GM21360 (cell line): Measurements from ENCODE around the gene CCDC136.
A peak's percentile ranks its signal among the peaks of the same experiment; 100 is the strongest.

Source experiments
- ATAC-seq: cut with Tn5 transposase; IDR thresholded peaks from one replicate; pipeline ENCODE4 v1.9.1; 2021; ENCODE audit warnings: mild to moderate bottlenecking, moderate library complexity; ENCODE audit not compliant: unreplicated experiment

The CCDC136 gene

GRCh38 chr7:128775744-128776474, 15.9 kb upstream of the CCDC136 start, which contains the start of gene OPN1SW:
Gene OPN1SW (minus strand): TSS chr7:128775794. CDS start chr7:128775781, 13 bp downstream.
- no peak for ATAC-seq

DNA sequence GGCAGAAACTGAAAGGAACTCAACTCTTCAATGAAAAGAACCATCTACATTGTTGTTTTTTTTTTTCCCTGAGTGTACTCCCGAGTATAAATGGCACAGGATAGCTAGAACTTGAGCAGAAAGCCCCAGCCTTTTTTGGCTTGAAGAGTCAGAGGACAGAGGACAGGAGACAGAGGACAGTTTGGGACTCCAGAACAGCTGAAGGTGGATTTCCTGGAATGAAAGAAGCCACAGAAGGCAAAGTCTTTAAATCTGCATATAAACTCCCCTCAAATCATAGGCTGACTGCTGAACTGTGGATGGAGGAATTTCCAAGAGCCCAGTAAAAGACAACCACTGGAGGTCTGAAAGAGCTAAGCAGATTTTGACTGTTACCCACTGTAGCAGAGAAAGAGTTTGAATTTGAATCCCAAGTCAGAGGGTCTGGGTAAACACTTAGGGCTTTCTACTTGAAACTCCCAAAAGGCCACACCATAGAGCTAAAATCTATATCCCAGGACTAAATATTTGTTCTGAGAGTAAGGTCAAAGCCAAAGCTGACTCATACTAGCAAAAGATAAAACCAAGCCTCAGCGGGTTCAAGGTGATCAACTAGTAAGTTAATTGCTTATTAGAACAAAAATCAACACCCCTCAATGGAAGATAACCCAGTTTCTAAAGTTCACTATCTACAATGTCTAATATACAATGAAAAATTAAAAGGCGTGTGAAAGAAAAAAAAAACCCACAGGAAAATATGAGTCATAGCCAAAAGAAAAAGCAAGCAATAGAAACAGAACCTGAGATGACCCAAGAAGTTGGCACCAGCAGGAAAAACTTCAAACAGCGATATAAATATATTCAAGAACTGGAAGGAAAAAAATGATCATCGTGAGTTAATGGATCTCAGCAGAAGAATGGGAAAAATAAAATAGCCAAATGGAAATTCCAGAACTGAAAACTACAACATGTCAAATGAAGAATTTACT, 14.3 kb upstream of the CCDC136 start:
- ATAC-seq: no peak

GRCh38 chr7:128778946-128779345, 12.8 kb upstream of the CCDC136 start:
- ATAC-seq: no peak

DNA sequence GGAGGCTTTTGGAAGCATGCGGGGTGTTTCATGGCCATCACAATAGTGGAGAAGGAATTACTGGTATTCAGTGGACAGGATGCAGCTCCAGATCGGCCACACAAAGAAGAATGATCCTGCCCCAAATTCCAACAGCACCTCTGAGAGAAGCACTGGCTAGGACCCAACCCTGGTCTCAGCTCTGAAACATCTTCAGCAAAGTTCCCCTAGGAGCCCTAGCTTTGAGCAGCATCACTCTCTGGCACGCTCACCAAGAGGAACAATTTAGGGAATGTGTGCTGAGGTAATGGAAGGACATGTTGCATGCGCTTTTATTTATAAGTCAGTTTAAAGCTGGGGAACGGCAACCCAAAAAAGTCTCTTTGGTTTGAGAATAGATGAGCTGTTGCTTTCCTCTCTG, 10.6 kb upstream of the CCDC136 start:
- ATAC-seq: no peak

- ATAC-seq: no peak
Observed at GRCh38 chr7:128781851-128782250, 9.9 kb upstream of the CCDC136 start.

DNA sequence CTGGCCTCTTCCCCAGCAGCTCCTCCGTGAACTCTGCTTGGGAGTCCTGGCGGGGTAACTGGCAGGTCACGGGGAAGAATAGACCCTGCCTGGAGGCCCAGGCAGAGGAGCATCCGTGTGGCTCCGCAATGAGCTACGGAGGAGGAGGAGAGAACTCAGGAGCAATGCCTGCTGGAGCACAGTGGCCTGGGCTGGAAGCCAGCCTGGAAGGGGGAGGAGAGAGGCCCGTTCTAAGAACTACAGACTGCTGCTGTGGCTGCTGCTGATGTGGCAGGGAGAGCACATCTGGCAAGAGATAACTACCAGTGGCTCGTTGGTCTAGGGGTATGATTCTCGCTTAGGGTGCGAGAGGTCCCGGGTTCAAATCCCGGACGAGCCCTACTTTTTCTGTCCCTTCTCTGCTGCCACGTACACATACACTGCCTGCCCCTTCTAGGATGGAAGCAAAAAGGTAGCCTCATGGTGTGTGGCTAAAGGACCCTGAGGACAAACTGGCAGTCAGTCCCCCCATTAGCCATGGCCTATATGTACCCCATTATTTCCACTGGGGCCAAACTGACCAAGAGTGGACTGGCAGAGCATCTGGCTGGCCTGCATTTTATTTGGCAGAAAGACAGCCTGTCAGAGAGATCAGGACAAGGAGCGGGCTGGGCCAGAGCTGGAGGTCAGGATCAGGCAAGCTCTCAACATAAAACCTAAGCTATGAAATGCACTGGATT, 8.5 kb upstream of the CCDC136 start:
- no peak for ATAC-seq

- no peak for ATAC-seq
Observed at GRCh38 chr7:128785738-128786137, 6.0 kb upstream of the CCDC136 start.

GRCh38 chr7:128788446-128789412, 3.0 kb upstream of the CCDC136 start:
- ATAC-seq: no peak

DNA sequence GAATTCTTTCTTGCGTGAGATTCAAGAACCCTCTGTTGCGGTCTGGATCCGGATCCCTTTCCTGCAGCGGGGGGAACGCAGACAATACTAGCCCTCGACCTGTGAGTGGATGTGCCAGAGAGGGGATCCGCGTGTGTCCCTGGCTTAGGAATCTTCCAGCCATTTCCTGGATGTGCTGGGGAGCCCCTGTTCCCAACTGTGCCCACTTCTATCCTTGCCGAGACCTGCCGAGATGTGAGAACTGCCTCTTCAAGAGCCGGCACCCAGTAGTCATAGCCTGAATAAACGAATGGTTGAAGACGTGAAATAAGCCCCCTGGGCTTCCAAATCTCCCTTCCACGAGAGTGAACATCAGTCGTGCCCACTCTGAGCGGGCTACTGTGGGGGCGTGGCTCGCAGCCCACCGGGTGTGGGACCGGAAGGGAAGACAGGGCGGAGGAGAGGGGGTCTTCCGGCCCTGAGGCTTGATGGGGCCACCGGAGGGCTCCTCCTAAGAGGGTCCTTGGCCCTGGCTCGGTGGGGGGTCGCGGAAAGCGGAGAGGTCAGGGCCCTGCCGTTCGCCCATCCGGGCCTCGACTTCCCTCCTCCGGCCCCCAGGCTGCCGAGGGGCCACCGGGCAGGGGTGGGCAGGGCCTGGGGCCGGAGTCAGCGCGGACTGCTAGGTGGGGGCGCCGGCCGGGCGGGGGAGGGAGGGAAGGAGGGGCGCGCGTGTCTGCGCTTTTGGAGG, 1.3 kb upstream of the CCDC136 start:
- peak; percentile 10 for ATAC-seq

DNA sequence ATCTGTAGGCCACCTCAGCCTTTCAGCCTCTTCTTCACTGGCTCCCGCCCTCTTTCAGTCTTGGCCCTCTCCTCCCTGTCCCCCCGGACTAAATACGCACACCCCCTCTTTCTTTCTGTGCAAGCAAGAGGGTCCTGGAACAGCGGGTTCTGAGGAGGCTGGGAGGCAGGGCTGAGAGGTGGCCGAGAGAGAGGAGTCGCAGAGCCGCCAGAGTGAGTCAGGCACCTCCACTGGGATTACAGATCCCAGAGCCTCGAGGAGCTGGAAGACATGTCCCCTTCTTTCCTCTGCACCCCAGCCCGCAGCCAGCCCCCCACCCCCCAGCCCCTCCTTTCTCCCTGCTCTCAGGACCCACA, 182 bp downstream of the CCDC136 start:
- ATAC-seq: no peak

GRCh38 chr7:128792471-128793180, 858 bp downstream of the CCDC136 start:
- ATAC-seq: no peak

GRCh38 chr7:128793181-128793547, 1.4 kb downstream of the CCDC136 start:
- no peak for ATAC-seq

DNA sequence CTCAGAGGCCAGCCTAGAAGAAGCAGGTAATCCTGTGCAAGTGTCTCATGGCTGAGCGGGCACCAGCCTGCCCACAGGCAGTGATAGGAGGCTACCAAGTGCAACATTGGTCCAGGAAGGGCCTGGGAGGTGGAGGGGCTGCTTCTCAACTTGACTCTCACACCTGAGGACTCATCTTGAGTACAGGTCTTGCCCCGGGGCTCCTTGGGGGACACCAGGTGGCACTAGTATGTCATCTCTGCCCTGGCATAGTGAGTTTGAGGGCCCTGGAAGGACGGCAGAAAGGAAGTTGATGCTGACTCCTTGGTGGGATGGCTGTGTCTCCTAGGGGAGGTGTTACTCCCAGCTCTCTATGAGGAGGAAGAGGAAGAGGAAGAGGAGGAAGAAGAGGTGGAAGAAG, 2.3 kb downstream of the CCDC136 start:
- no peak for ATAC-seq

DNA sequence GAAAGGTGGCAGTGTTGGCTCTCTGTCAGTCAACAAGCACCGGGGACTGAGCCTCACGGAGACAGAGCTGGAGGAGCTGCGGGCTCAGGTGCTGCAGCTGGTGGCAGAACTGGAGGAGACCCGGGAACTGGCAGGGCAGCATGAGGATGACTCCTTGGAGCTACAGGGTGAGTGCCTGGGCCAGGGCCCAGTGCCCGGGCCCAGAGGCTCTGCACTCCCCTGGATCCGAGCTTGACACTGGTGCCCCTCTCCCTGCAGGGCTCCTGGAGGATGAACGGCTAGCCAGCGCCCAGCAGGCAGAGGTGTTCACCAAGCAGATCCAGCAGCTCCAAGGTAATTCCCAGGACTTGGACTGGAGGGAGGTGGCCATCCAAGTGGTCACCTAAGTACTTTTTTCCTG, 2.7 kb downstream of the CCDC136 start:
- ATAC-seq: no peak

GRCh38 chr7:128795129-128795528, 3.4 kb downstream of the CCDC136 start:
- ATAC-seq: no peak

GRCh38 chr7:128796327-128796726, 4.6 kb downstream of the CCDC136 start:
- no peak for ATAC-seq

DNA sequence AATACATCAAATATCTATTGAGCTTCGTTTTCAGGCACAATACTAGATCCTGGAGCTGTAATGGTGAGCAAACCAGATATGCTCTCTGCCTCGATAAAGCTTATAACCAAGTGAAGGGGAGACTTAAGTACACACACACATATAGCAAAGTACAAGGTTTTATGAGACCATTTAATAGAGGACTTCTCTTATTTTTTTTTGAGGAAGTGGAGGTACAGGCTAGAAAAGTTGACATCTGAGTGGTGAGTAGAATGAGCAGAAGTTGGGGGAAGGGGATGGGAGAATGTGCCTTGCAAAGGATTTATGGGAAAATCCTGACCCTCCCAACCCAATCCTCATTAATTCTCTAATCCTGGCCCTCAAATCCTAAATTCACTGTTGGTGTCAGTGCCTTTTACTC, 7.7 kb downstream of the CCDC136 start:
- ATAC-seq: no peak

- no peak for ATAC-seq
Observed at GRCh38 chr7:128800567-128800966, 8.8 kb downstream of the CCDC136 start.

- ATAC-seq: no peak
Observed at GRCh38 chr7:128801003-128801402, 9.2 kb downstream of the CCDC136 start.
